HG03139 (cell line): ENCODE measurements around the gene FKBP10.

Experiments
- ATAC-seq: cut with Tn5 transposase; IDR thresholded peaks from one replicate; pipeline ENCODE4 v1.9.1; 2021; ENCODE audit not compliant: unreplicated experiment

FKBP10 gene

GRCh38 chr17:41782142-41782541, 30.7 kb upstream of the FKBP10 start:
- ATAC-seq, result no peak

- ATAC-seq, result no peak
These were observed 28.5 kb upstream of the FKBP10 start for GRCh38 chr17:41784207-41784744.

DNA sequence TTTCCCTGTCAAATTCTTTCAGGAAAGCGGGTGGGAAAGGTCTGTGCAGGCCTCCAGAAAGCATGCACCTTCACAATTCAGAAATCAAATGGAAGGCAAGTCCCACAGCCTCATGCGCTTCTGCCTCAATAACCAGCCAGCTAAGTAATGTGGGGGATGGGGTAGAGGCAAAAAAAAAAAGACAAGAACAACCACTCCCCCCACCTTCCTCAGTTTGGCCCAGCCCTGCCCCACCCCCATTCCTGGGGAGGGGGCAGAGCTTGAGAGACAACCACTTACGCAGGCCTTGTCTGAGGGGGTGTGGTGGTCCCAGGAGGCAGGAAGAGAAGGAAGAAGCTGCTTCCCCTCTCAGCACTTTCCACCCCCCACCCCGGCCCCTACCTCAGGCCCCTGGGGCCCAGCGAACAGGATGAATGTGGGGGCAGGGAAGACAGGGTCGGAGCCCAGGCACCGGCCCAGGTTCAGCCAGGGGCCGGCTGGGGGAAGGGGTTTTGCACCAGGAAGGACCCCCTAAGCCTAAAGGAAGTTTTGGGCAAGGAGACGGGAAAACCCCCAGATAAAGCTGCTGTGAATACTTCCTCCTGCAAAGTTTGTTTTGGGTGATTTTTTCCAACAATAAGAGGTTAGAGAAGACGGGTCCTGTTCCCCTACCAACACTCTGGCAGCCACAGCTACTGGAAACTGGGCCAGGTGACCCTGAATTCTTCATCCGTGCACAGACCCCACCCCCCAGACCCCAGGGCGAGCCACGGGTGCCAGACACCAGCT, 27.5 kb upstream of the FKBP10 start:
- no peak for ATAC-seq

- no peak for ATAC-seq
These were observed 27.0 kb upstream of the FKBP10 start for GRCh38 chr17:41785859-41786226.

DNA sequence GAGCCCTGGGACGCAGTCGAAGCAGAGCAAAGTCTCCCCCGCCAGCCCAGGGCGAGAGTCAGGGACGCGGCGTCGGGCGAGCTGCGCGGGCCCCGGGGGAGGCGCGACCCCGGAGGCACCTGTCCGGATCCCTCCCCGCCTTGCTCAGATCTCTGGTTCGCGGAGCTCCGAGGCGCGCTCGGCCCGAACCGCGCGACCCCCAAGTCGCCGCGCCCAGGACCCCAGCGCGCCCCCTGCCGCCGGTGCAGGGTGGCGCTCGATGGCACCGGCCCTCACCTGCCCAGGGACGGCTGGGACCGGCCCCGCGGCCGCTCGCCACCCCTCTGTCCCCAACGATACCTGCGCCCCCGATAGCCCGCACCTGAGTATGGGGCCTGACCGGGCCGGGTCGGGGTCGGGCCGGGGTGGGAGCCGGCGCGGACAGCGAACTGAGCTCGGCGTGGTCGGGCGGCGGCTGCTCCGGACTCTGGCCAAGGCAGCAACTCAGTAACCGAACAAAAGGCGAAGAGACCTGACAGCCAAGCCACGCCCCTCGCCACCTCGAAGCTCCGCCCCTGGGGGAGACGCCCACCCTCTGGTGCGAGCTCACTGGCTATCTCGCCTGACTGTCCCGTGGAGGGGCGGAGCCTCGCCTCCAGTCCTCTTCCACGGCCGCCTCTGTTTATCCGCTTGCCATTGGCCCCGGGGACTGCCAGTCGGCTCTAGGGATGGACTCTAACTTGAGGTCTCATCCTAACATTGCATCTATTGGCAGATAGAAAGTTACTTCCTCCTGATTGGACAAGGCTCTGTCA, 26.4 kb upstream of the FKBP10 start, which contains the start of gene JUP:
JUP (minus strand) TSS at position 485 of the 794 bp plus-strand sequence. CDS start 14,857 bp downstream, outside the sequence.
- peak; percentile 63 for ATAC-seq

DNA sequence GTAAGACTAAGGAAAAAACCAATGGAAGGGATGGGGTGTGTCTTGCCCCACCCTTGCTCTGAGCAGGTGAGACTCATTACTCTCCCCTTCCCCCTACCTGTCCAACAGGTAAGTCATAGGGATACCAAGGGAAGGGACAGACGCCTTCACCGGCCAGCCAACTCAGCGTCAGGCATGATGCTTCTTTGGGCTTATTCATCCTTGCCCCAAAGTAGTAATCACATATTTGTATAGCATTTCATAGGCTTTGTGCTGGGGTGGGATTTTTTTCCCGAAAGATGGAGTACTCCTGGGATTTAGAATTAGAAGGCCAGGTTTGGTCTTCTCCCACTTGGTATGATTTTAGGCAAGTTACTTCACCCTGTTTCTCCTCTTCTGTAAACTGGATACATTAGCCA, 25.8 kb upstream of the FKBP10 start:
- ATAC-seq, result no peak

GRCh38 chr17:41792845-41793783, 19.7 kb upstream of the FKBP10 start:
- ATAC-seq, result no peak

GRCh38 chr17:41793784-41794539, 18.8 kb upstream of the FKBP10 start:
- no peak for ATAC-seq

- ATAC-seq, result no peak
These were observed 18.2 kb upstream of the FKBP10 start for GRCh38 chr17:41794540-41794975.

DNA sequence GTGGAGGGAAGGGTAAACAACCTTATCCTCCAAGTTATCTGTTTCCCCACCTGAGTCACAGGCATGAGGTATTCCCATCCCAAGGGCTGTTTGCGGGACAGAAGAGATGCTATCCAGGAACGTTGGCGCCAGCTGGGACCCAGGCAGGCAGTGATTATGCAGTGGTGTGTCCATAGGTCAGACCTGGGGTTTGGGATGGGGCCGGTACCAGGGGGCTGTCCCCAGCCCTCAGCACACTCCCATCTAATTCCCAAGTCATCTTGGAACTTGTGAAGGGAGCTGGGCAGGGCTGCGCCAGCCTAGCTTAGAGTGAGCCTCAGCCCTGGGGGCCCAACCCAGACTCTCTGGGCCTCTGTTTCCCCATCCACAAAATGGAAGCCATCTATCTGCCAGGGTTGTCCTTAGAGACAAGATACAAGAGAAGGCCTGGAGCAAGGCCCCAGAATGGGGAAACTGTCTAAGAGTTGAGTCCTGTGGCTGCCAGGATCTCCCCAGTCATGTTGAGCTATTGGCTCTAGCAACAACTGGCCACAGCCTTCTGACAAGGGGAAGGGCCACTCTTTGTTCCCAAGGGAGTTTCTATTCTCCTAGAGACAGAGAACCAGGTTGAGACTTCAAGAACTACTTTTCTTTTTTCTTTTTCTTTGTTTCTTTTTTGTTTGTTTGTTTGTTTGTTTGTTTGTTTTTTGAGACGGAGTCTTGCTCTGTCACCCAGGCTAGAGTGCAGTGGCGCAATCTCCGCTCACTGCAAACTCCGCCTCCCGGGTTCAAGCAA, 16.5 kb upstream of the FKBP10 start:
- ATAC-seq, result no peak

DNA sequence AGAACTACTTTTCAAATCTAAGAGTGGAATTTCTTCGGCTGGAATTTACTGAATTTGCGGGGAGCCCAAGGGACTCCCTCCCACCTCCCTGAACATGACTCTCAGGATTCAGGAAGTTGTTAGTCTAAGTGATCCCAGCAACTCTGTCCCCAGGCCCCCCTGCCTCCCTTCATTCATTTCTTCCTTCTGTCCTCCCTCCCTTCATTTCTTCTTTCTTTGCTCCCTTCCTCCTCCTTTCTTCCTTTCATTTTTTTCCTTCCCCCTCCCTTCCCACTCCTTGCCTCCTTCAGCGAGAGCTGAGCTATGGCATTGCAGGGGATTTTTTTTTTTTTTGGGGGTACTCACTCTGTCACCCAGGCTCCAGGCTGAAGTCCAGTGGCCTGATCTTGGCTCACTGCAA, 15.4 kb upstream of the FKBP10 start:
- no peak for ATAC-seq

DNA sequence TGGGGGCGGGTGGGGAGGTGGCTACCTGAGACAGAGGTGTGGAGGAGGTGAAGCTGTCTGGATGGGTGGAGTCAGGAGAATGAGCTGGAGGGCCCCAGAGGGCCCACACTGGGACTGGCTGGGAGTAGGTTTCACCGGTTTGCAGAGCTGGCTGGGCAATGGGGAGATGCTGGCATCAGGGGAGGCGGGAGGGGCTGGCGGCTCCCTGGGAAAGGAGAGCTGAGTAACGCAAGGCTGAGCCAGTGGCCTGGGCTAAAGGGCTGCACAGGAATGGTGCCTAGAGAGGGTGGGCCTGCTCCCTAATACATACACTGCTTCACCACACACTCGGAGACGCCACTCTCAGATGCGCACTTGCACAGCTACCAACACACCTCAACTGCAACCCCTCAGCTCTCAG, 13.4 kb upstream of the FKBP10 start:
- ATAC-seq, result no peak

DNA sequence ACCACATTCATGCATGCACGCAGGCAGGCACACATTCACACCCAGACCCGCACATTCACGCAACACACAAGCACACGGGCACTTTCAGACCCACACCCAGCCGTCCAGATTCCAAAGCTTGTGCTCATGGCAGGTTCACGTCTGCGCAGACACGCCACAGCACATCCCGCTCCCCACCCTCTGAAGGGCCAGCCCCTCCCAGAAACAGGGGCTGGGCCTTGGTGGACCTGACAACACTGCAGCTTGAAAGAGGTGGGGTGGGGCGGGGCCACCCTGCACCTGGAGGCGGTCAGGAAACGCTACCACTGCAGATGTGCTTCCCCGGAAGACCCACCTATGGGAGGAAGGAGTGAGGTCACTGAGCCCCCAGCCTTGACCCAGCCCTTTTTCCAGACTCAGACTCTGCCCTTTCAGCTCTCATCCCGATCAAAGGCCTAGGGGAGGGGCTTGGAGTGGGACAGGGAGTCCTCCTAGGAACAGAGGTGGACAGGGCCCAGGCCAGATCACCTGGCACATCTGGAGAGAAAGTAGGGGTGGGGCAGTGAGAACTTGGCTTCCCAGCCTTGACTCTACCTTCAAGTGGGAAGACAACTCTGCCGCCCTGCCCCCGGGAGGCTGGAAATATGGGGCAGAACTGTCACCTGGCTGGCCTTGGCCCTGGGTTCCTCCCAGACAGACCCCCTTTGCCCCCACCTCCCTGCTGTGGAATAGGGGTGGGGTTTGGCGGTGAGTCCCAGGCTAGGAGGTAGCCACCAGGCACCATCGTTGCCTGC, 12.0 kb upstream of the FKBP10 start:
- ATAC-seq, result no peak

- ATAC-seq, result no peak
These were observed 11.2 kb upstream of the FKBP10 start for GRCh38 chr17:41801374-41802271.

DNA sequence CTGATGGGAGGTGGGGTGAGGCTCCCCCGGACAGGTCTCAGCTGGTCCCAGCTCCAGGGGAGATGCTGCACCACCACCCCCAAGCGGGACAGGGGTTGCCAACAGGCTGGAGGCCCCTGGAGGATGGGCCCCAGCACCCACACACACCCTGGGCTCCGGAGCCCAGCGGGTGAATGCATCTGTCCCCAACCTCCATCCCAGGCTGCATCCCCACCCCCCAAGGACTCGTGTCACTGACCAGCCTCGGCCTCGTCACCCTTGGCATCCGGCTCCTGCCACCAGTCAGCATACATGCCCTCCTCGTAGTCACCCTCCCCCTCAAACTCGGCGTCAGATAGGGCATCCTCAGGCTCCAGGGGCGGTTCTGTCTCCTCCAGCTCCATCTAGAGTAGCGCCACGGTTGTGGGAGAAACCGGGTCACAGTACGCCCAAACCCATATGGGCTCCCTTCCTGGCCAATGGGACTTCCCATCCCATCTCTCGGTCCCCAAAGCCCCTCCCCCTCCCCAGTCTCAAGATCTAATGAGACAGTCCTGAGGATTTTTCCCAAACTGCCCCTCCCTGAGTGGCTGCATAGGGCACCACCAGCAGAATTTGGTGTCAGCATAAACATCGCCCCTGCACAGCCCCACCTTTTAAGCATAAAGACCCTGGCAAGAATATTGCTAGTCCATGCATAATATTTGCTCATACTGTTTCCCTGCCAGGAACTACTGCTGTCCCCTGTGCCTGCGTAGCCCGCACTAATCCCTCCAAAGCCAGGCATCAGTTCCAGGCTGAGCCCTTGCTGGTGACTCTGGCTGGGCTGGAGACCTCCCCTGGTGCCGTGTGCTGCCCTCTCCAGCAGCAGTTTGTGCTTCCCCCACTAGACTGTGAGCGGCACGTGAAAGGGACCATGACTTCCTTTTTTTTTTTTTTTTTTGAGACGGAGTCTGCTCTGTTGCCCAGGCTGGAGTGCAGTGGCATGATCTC, 9.5 kb upstream of the FKBP10 start:
- no peak for ATAC-seq

DNA sequence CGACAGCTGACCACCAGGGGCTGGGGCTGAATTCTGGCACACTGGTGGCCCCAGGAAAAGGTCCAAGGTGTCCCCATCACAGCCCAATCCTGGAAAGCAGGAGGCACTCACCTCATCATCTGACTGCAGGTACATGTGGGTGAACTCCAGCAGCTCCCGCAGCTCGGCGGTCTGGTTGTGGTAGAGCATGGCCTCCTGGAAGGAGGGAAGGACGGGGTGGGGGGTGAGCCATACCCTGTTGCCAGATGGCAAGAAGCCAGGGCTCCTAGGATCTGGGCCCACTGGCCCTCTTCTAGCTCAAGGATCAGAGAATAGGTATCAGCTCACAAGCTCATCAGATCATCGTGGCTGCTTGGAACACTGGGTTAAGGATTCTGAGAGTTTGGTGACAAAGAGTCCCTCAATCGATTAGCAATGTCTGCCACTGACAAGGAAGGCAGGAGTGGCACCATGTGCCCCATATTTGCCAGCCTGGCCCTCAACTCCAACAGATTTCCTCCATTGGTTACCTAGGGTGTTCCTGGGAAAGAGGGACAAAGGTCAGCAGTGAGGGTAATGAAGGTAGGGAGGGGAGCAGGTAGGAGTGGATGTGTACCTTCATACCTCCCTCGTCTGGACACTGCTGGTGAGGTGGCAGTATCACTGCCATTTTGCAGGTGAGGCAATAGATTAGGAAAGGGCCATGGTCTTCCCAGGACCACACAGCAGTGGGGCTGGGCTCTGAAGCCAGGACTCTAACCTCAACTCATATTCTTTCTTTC, 5.9 kb upstream of the FKBP10 start:
- ATAC-seq, result no peak
